NCI-H146 treated with DMSO at 0.1 percent for 48 hours (cell line): Measurements from ENCODE around the gene ST3GAL4.

Experiments used
- DNase-seq: peaks from one replicate; lab custom pipeline; 2025; ENCODE audit not compliant: unreplicated experiment; lab: John Stamatoyannopoulos, UW

The ST3GAL4 gene

GRCh38 chr11:126421271-126421671 lies 65.8 kb downstream of the ST3GAL4 start:
- DNase-seq = no peak

GRCh38 chr11:126422446-126422845 lies 67.0 kb downstream of the ST3GAL4 start:
- no peak for DNase-seq

- no peak for DNase-seq
Measured at GRCh38 chr11:126423154-126423553, 67.7 kb downstream of the ST3GAL4 start.

- no peak for DNase-seq
Measured at GRCh38 chr11:126423743-126424142, 68.3 kb downstream of the ST3GAL4 start.

GRCh38 chr11:126424471-126425039 lies 69.1 kb downstream of the ST3GAL4 start:
- DNase-seq = no peak

GRCh38 chr11:126426106-126426505 lies 70.6 kb downstream of the ST3GAL4 start:
- DNase-seq = no peak

GRCh38 chr11:126426820-126427749 lies 71.6 kb downstream of the ST3GAL4 start:
- DNase-seq = no peak

- no peak for DNase-seq
Measured at GRCh38 chr11:126430581-126431335, 75.3 kb downstream of the ST3GAL4 start.

GRCh38 chr11:126431401-126432064 lies 76.0 kb downstream of the ST3GAL4 start:
- DNase-seq = no peak

GRCh38 chr11:126432065-126432461 lies 76.6 kb downstream of the ST3GAL4 start:
- no peak for DNase-seq

- DNase-seq = no peak
Measured at GRCh38 chr11:126432525-126432924, 77.0 kb downstream of the ST3GAL4 start.

- DNase-seq = no peak
Measured at GRCh38 chr11:126433244-126433846, 77.9 kb downstream of the ST3GAL4 start.

- no peak for DNase-seq
Measured at GRCh38 chr11:126433989-126434949, 78.8 kb downstream of the ST3GAL4 start.

- no peak for DNase-seq
Measured at GRCh38 chr11:126434950-126435335, 79.5 kb downstream of the ST3GAL4 start.

- DNase-seq = no peak
Measured at GRCh38 chr11:126436209-126436755, 80.8 kb downstream of the ST3GAL4 start.

GRCh38 chr11:126437731-126438130 lies 82.2 kb downstream of the ST3GAL4 start:
- no peak for DNase-seq

- no peak for DNase-seq
Measured at GRCh38 chr11:126438272-126438671, 82.8 kb downstream of the ST3GAL4 start.

GRCh38 chr11:126438691-126439090 lies 83.2 kb downstream of the ST3GAL4 start:
- no peak for DNase-seq

GRCh38 chr11:126440276-126440675 lies 84.8 kb downstream of the ST3GAL4 start:
- DNase-seq = no peak
